HEK293T (cell line): Measurements from ENCODE around the gene AGAP1.

Source experiments
- CTCF ChIA-PET: fragments of 350-600 bp; formaldehyde crosslinking; extraction: SDS; loops from one replicate; lab custom pipeline; 2021; ENCODE audit warnings: antibody characterized with exemption, inconsistent platforms; lab: Yijun Ruan, JAX
- POLR2A ChIA-PET: fragments of 350-600 bp; formaldehyde crosslinking; extraction: SDS; loops from one replicate; lab custom pipeline; 2020; ENCODE audit warnings: antibody characterized with exemption, inconsistent platforms; lab: Yijun Ruan, JAX
- DNase-seq: peaks from one replicate; pipeline ENCODE4 v3.0.0; 2012; ENCODE audit warnings: mixed read lengths; ENCODE audit errors: extremely low spot score
- ARNT ChIP-seq: fragments of 450-650 bp; IDR thresholded peaks from 2 replicates; pipeline ENCODE4 v1.6.1; 2017; ENCODE audit warnings: mild to moderate bottlenecking
- BHLHE40 ChIP-seq: fragments of 450-650 bp; IDR thresholded peaks from 2 replicates; pipeline ENCODE4 v1.6.1; 2016; ENCODE audit warnings: mild to moderate bottlenecking, moderate library complexity, borderline replicate concordance
- CTBP1 ChIP-seq: fragments of 450-650 bp; IDR thresholded peaks from 2 replicates; pipeline ENCODE4 v1.6.1; 2016; ENCODE audit warnings: borderline replicate concordance
- ELF4 ChIP-seq: fragments of 450-650 bp; IDR thresholded peaks from 2 replicates; pipeline ENCODE4 v1.6.1; 2017; ENCODE audit warnings: antibody characterized with exemption
- FOXA1 ChIP-seq: fragments of 450-650 bp; IDR thresholded peaks from 2 replicates; pipeline ENCODE4 v1.6.1; 2016; ENCODE audit warnings: mild to moderate bottlenecking
- FOXK2 ChIP-seq: fragments of 450-650 bp; IDR thresholded peaks from 2 replicates; pipeline ENCODE4 v1.6.1; 2016; ENCODE audit warnings: mild to moderate bottlenecking
- FOXM1 ChIP-seq: fragments of 450-650 bp; IDR thresholded peaks from 2 replicates; pipeline ENCODE4 v1.6.1; 2017; ENCODE audit warnings: mild to moderate bottlenecking, borderline replicate concordance
- HDGF ChIP-seq: fragments of 450-650 bp; IDR thresholded peaks from 2 replicates; pipeline ENCODE4 v1.6.1; 2017; ENCODE audit warnings: antibody characterized with exemption, borderline replicate concordance
- L3MBTL2 ChIP-seq: fragments of 450-650 bp; conservative IDR thresholded peaks from 2 replicates; pipeline ENCODE4 v1.6.1; 2016; ENCODE audit warnings: mild to moderate bottlenecking
- LEF1 ChIP-seq: fragments of 450-650 bp; IDR thresholded peaks from 2 replicates; pipeline ENCODE4 v1.6.1; 2017; ENCODE audit warnings: mild to moderate bottlenecking, borderline replicate concordance
- NFRKB ChIP-seq: fragments of 450-650 bp; IDR thresholded peaks from 2 replicates; pipeline ENCODE4 v1.6.1; 2016; ENCODE audit warnings: mild to moderate bottlenecking, moderate library complexity
- SP1 ChIP-seq: fragments of 450-650 bp; IDR thresholded peaks from 2 replicates; pipeline ENCODE4 v1.6.1; 2017
- SUZ12 ChIP-seq: fragments of 450-650 bp; IDR thresholded peaks from 2 replicates; pipeline ENCODE4 v1.6.1; 2016; ENCODE audit warnings: mild to moderate bottlenecking
- TARDBP ChIP-seq: fragments of 450-650 bp; IDR thresholded peaks from 2 replicates; pipeline ENCODE4 v1.6.1; 2016
- ZNF384 ChIP-seq: fragments of 450-650 bp; IDR thresholded peaks from 2 replicates; pipeline ENCODE4 v1.6.1; 2016
- TF ChIP-seq, protein P1 (sequence below): fragments of 450-650 bp; IDR thresholded peaks from 2 replicates; pipeline ENCODE4 v1.6.1; 2016

AGAP1 gene

DNA sequence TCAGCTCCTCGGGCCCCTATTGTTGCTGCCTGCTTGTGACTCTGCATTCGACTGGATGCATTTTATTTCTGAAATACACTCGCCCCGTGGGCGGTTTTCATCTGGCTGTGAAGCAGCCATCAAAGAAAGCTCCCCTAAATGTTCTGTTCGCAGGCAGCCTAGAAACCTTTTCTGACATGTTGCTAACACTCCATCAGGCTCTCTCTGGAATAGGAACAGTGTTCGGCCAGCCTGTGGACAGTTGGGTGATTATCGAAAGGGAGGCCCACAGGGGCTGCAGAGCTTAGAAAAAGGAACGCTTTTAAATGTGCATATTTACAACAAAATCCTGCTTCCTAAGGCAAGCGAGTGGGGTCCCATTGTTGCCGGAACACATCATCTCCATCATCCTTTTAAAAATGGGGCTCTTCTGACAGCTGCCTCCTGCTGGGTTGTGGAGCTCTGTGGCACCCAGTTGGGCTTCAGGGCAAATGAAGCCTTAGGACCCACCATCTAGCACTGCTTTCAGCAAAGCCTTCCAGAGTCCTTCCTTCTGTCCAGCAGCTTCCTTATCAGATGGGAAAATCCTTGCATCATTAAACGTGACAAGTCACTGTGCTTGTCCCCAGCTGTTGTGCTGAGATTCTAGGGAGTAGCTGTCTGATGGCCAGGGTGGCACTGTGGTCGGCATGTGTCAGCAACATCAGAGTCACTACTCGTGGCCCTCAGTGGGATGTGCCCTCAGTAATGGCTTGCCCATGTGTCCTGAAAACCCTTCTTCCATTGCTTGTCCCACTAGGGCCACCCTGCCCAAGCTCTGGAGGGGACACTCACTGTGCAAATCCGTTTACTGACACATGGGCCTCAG lies 571.7 kb downstream of the AGAP1 start:
- CTCF ChIA-PET = no interaction called here
- TF ChIP-seq TARDBP (no peak), ELF4 (no peak), ZNF384 (no peak), LEF1 (no peak), CTBP1 (no peak), FOXK2 (no peak), SP1 (no peak), FOXA1 (no peak), L3MBTL2 (no peak), NFRKB (no peak), FOXM1 (no peak), ARNT (no peak), SUZ12 (no peak), BHLHE40 (no peak)
- TF ChIP-seq, protein P1, sequence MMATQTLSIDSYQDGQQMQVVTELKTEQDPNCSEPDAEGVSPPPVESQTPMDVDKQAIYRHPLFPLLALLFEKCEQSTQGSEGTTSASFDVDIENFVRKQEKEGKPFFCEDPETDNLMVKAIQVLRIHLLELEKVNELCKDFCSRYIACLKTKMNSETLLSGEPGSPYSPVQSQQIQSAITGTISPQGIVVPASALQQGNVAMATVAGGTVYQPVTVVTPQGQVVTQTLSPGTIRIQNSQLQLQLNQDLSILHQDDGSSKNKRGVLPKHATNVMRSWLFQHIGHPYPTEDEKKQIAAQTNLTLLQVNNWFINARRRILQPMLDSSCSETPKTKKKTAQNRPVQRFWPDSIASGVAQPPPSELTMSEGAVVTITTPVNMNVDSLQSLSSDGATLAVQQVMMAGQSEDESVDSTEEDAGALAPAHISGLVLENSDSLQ = no peak
- DNase-seq = no peak
- POLR2A ChIA-PET = no interaction called here

DNA sequence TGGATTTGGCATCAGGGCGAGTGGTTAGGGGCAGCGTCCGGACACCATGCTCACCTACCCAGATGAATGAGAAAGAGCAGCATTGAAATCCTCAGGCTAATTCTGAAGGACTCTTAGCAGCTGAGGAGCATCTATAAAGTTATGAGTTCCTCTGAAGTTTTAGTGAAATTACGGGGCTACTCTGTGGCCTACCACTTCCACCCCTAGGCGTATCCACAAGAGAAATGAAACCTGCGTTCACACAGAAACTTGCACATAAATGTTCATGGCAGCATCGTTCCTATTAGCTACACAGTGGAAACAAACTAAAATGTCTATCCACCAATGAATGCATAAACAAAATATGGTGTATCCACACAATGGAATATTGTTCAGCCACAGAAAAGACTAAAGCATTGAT lies 576.4 kb downstream of the AGAP1 start:
- CTCF ChIA-PET = no interaction called here
- no peak for DNase-seq
- POLR2A ChIA-PET = no interaction called here
- TF ChIP-seq SP1 = no peak
- no peak for TF ChIP-seq LEF1
- TF ChIP-seq TARDBP = no peak
- no peak for TF ChIP-seq ELF4
- TF ChIP-seq CTBP1 = no peak
- TF ChIP-seq FOXM1 = no peak
- TF ChIP-seq ZNF384 = no peak
- TF ChIP-seq SUZ12 = no peak
- TF ChIP-seq L3MBTL2 = no peak
- TF ChIP-seq, protein P1 = no peak
- no peak for TF ChIP-seq ARNT
- no peak for TF ChIP-seq HDGF
- TF ChIP-seq BHLHE40 = no peak
- TF ChIP-seq FOXA1 = no peak
- no peak for TF ChIP-seq NFRKB
- no peak for TF ChIP-seq FOXK2

- POLR2A ChIA-PET = no interaction called here
- DNase-seq = no peak
- TF ChIP-seq FOXK2 (no peak), ARNT (no peak), ZNF384 (no peak), CTBP1 (no peak), TARDBP (no peak), LEF1 (no peak), SUZ12 (no peak), HDGF (no peak), ELF4 (no peak), BHLHE40 (no peak)
- CTCF ChIA-PET = interaction anchor here (0.6 to 1.5 kb wide), 2 partner anchors 107 to 866 kb away, joined by 3 read pairs; no protein-coding TSS in a partner anchor
These were observed 579.4 kb downstream of the AGAP1 start for GRCh38 chr2:236073246-236073645.

- TF ChIP-seq, protein P1 = no peak
- TF ChIP-seq FOXK2 (no peak), SP1 (no peak), LEF1 (no peak), TARDBP (no peak)
- ChIA-PET CTCF (no interaction called here), POLR2A (no interaction called here)
- no peak for DNase-seq
These were observed 580.2 kb downstream of the AGAP1 start for GRCh38 chr2:236073867-236074655.

DNA sequence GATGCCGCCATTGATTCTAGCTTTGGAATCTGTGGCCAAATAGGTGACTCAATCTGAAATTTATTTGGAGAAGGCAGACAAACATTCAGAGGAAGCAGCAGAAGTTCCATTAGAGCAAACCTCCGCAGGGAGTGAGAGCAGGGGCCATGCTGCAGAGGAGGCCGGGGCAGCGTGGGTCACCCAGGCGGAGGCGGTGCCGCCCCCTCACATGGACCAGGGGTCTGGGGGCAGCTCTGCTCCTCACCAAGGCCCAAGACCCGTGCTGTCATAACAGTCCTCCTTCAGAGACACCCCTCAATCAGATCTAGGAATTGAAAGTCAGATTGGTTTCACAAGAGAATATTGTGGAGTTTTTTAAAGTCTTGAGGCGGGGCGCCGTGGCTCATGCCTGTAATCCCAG lies 582.0 kb downstream of the AGAP1 start:
- no peak for DNase-seq
- no peak for TF ChIP-seq ELF4
- TF ChIP-seq SUZ12 = no peak
- TF ChIP-seq, protein P1 = no peak
- TF ChIP-seq FOXM1 = no peak
- no peak for TF ChIP-seq BHLHE40
- no peak for TF ChIP-seq TARDBP
- TF ChIP-seq LEF1 = no peak
- no peak for TF ChIP-seq HDGF
- TF ChIP-seq SP1 = no peak
- no peak for TF ChIP-seq FOXK2
- TF ChIP-seq CTBP1 = no peak
- no peak for TF ChIP-seq ARNT
- TF ChIP-seq ZNF384 = no peak
- TF ChIP-seq L3MBTL2 = no peak
- no peak for TF ChIP-seq NFRKB
- ChIA-PET POLR2A (no interaction called here), CTCF (no interaction called here)
